HG03378 (cell line): ENCODE data around the gene ADARB2.

ENCODE experiments used
- ATAC-seq: cut with Tn5 transposase; IDR thresholded peaks from one replicate; pipeline ENCODE4 v1.9.1; 2021; ENCODE audit warnings: mild to moderate bottlenecking, moderate library complexity; ENCODE audit not compliant: unreplicated experiment

The ADARB2 gene

GRCh38 chr10:1185911-1186682, 551.2 kb downstream of the ADARB2 start:
- no peak for ATAC-seq

- no peak for ATAC-seq
These were observed 552.5 kb downstream of the ADARB2 start for GRCh38 chr10:1184541-1185430.

GRCh38 chr10:1183701-1184100, 553.6 kb downstream of the ADARB2 start:
- ATAC-seq, result no peak

- ATAC-seq, result no peak
These were observed 554.3 kb downstream of the ADARB2 start for GRCh38 chr10:1183033-1183396.

- no peak for ATAC-seq
These were observed 554.9 kb downstream of the ADARB2 start for GRCh38 chr10:1182280-1183032.

GRCh38 chr10:1180836-1181235, 556.5 kb downstream of the ADARB2 start:
- no peak for ATAC-seq

GRCh38 chr10:1180071-1180730, 557.1 kb downstream of the ADARB2 start:
- ATAC-seq, result no peak

- ATAC-seq, result no peak
These were observed 557.8 kb downstream of the ADARB2 start for GRCh38 chr10:1179346-1180070.

GRCh38 chr10:1178506-1178905, 558.8 kb downstream of the ADARB2 start:
- ATAC-seq, result no peak

- no peak for ATAC-seq
These were observed 559.4 kb downstream of the ADARB2 start for GRCh38 chr10:1177936-1178335.

- ATAC-seq, result no peak
These were observed 561.3 kb downstream of the ADARB2 start for GRCh38 chr10:1175956-1176565.

- ATAC-seq, result no peak
These were observed 563.3 kb downstream of the ADARB2 start for GRCh38 chr10:1174022-1174421.

- no peak for ATAC-seq
These were observed 564.2 kb downstream of the ADARB2 start for GRCh38 chr10:1173091-1173490.

GRCh38 chr10:1172256-1172984, 564.9 kb downstream of the ADARB2 start:
- ATAC-seq, result no peak

GRCh38 chr10:1171586-1171985, 565.7 kb downstream of the ADARB2 start:
- no peak for ATAC-seq

GRCh38 chr10:1171182-1171581, 566.1 kb downstream of the ADARB2 start:
- ATAC-seq, result no peak

GRCh38 chr10:1170867-1171180, 566.5 kb downstream of the ADARB2 start:
- no peak for ATAC-seq

- no peak for ATAC-seq
These were observed 567.1 kb downstream of the ADARB2 start for GRCh38 chr10:1169981-1170866.
